ENCODE data around the gene CUBN. TPM values are rescaled to one million over a fixed set of nuclear protein-coding genes. Genes with fewer than 3 reads are reported as not detected.

CUBN gene
- total RNA-seq, 2 donors from 2014 or later: 1.1 to 1.6 TPM

DNA sequence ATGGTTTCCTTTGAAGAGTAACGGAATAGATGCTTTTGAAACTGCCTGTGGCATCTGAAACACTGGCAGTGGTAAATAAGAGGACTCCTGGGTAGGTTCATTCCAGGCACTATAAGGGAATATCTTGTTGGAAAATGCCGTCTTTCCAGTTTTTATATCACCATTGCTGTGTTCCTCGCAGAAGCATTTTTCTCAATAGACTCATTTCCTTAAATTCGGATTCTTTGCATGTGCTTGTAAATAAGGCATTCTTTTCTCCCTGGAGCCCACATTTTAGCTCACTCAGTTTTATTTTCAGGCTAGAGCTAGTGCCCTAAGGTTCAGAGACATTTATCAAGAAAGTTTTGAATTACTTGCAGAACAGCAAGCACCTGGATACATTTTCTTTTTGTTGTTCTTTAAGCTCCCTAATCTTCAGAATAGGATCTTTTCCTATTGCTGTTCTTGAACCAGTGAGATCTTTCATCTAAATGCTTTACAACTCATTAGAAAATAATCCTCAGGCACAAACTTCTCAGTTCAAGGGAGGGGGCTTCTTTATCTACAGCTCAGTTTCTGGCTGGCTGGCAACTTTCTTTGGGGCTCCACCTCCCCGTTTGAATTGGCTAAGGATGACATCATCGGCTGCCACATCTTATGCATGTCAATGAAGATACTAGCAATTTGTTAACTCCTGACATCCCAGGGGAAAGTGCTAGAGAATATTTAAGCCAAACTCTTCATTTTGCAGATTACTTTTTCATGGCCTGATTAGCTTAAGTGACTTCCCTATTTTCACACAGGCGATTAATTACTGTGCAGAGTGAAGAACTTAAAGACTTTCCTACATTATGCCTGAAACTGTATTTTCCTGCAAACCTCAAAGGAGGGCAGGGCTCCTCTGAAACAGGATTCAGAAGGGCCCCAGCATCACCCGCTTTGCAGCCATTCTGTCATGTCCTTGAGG lies 178.7 kb downstream of the CUBN start:
- no peak overlapping the region for H3K4me3 Mint-ChIP-seq
- peaks cover 4 to 6% of the 10 kb centered on the region in 2 donors for H3K4me1 Mint-ChIP-seq (ENCODE audit: low read depth in 2 of 2)
- DNase-seq (ENCODE audit: low spot score): no peak

DNA sequence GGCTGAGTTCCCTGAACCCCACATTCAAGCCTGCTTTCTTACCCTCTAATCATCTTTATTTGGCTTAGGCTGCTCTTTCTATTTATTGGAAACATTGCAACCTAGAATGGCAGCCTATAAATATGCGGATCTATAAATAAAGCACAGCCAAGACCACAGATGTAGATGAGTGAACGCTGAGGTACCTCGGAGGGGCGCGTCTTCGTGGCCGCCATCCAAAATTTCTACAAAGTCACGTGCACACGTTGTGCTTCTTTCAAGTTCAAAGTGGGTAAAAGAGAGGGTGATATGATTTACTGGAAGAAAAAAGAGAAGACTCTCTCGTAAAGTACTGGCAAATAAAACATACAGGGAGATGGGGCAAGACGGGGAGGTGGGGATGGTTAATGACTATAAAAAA lies 179.8 kb downstream of the CUBN start:
- ATAC-seq: no peak

More for the DNA sequence above, 178.7 kb downstream of the CUBN start:
- H3K9me3 Mint-ChIP-seq: no peaks in the 10 kb centered on the region
- ATAC-seq: no peak
- H3K36me3 Mint-ChIP-seq: no peaks in the 10 kb centered on the region
- H3K27me3 Mint-ChIP-seq: no peaks in the 10 kb centered on the region
- H3K27ac Mint-ChIP-seq: no peak overlapping the region

DNA sequence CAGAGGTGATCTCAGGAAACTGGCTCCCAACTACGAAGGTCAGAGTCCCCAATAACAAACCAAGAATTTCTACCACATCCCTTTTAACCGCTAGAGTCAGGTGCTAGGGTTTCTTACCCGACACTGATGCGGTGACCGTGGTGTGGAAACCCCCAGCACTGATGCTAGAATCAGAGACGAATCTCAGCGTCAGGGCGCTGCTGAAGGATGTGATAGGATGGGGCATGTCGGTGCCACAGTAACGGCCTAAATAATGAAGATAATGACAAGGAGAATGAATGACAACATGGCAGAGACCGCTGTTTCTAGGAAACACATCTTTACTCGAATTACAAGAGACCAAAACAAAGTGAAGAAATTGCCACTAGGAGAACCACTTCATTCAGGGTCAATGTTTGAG lies 181.2 kb downstream of the CUBN start:
- no peaks in the 10 kb centered on the region for H3K9me3 Mint-ChIP-seq
- no peak overlapping the region for H3K27ac Mint-ChIP-seq
- peaks cover 6 to 9% of the 10 kb centered on the region in 2 donors for H3K4me1 Mint-ChIP-seq (ENCODE audit: low read depth in 2 of 2)

More for the DNA sequence above, 179.8 kb downstream of the CUBN start:
- DNase-seq (ENCODE audit: low spot score): no peak
- no peaks in the 10 kb centered on the region for H3K27me3 Mint-ChIP-seq
- no peaks in the 10 kb centered on the region for H3K36me3 Mint-ChIP-seq
- no peaks in the 10 kb centered on the region for H3K9me3 Mint-ChIP-seq
- H3K4me1 Mint-ChIP-seq (ENCODE audit: low read depth in 2 of 2): peaks cover 4 to 6% of the 10 kb centered on the region in 2 donors
- H3K4me3 Mint-ChIP-seq: no peak overlapping the region
- no peak overlapping the region for H3K27ac Mint-ChIP-seq

DNA sequence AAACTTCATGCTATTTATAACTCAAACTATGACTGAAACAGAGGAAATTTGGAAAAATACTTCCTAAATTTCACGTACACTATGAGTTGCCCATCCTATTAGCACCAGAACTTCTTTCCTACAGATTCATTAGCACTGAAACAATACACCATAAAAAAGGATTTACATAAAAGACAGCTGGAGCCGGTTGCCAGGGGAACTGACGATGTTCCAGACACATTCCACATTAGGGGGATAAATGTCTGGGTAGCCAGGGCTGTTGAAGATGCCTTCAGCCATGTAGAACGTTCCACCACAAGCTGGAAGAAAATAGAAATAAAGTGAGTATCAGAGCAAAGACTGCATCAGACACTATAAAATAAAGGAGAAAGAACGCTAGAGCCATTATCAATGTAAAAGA lies 182.5 kb downstream of the CUBN start:
- H3K27me3 Mint-ChIP-seq: no peaks in the 10 kb centered on the region
- ATAC-seq (no peak), DNase-seq (ENCODE audit: low spot score) (no peak)
- H3K9me3 Mint-ChIP-seq: no peaks in the 10 kb centered on the region
- no peaks in the 10 kb centered on the region for H3K36me3 Mint-ChIP-seq
- no peak overlapping the region for H3K4me3 Mint-ChIP-seq
- H3K4me1 Mint-ChIP-seq (ENCODE audit: low read depth in 2 of 2): peaks cover 2 to 13% of the 10 kb centered on the region in 2 donors
- no peak overlapping the region for H3K27ac Mint-ChIP-seq

More for the DNA sequence above, 181.2 kb downstream of the CUBN start:
- ATAC-seq: no peak
- H3K4me3 Mint-ChIP-seq: peak overlapping the region; percentile 14
- H3K27me3 Mint-ChIP-seq: no peaks in the 10 kb centered on the region
- no peak for DNase-seq (ENCODE audit: low spot score)
- H3K36me3 Mint-ChIP-seq: no peaks in the 10 kb centered on the region

DNA sequence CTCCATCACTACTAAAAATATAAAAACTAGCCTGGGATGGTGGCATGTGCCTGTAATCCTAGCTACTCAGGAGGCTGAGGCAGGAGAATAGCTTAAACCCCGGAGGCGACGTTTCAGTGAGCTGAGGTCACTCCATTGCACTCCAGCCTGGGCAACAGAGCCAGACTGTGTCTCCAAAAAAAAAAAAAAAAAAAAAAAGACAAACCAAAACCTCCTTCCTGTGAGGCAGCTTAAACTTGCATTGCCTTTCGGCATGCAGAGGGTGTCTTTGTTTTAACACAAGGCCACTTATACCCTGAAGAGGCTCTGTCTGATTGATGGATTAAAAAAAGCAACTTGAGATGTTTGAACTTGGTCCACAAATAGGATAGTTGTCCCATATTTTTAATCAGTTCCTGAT lies 184.0 kb downstream of the CUBN start:
- no peaks in the 10 kb centered on the region for H3K36me3 Mint-ChIP-seq
- peaks cover 0 to 3% of the 10 kb centered on the region in 2 donors for H3K27me3 Mint-ChIP-seq
- H3K4me1 Mint-ChIP-seq (ENCODE audit: low read depth in 2 of 2): peaks cover 2 to 14% of the 10 kb centered on the region in 2 donors
- H3K27ac Mint-ChIP-seq: no peak overlapping the region
- H3K9me3 Mint-ChIP-seq: no peaks in the 10 kb centered on the region
- ATAC-seq (no peak), DNase-seq (ENCODE audit: low spot score) (no peak)
- H3K4me3 Mint-ChIP-seq: no peak overlapping the region

DNA sequence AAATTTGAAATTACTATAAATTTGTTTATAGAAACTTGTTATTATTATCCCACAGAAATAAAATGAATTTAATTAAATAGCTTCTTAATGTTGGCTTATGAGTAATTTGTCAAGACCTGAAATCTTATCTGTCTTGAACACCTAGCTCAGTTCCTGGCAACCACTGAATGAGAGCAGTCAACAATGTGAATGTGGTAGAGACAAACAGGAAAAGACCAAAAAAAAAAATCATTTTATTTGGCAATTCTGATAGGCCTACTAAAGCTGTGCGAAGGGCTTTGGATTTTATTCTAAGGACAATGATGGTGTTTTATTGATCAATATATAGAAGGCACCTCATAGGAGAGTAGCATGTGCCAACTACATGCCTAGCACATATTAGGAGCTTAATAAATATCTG lies 184.6 kb downstream of the CUBN start:
- ATAC-seq (no peak), DNase-seq (ENCODE audit: low spot score) (no peak)
- Mint-ChIP-seq H3K27me3 (peaks cover 0 to 3% of the 10 kb centered on the region in 2 donors), H3K4me3 (no peak overlapping the region), H3K9me3 (no peaks in the 10 kb centered on the region), H3K27ac (no peak overlapping the region), H3K4me1 (ENCODE audit: low read depth in 2 of 2) (peaks cover 2 to 14% of the 10 kb centered on the region in 2 donors), H3K36me3 (no peaks in the 10 kb centered on the region)

DNA sequence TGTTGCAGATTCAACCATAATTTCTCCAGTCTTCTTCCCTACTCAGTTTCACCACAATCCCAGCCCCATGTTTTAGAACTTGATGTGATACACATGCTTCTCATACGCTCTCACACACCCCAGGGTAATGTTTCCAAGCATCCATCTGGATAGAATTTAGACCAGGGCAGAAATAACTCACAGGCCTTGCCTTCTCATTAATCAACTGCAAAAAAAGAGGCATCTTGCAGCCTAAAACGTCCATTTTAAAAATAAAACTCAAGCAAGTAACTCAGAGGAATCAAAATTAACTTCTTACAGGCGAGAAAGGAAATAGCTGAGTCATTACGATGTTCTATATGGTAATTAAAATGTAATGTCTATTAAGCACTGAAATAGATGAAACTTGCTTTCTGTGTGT lies 185.2 kb downstream of the CUBN start:
- Mint-ChIP-seq H3K4me3 (no peak overlapping the region), H3K27ac (peak overlapping the region in 1 of 2 donors; percentile 1), H3K27me3 (peaks cover 0 to 3% of the 10 kb centered on the region in 2 donors), H3K9me3 (no peaks in the 10 kb centered on the region), H3K4me1 (ENCODE audit: low read depth in 2 of 2) (peaks cover 2 to 14% of the 10 kb centered on the region in 2 donors), H3K36me3 (no peaks in the 10 kb centered on the region)
- DNase-seq (ENCODE audit: low spot score) (no peak), ATAC-seq (no peak)

DNA sequence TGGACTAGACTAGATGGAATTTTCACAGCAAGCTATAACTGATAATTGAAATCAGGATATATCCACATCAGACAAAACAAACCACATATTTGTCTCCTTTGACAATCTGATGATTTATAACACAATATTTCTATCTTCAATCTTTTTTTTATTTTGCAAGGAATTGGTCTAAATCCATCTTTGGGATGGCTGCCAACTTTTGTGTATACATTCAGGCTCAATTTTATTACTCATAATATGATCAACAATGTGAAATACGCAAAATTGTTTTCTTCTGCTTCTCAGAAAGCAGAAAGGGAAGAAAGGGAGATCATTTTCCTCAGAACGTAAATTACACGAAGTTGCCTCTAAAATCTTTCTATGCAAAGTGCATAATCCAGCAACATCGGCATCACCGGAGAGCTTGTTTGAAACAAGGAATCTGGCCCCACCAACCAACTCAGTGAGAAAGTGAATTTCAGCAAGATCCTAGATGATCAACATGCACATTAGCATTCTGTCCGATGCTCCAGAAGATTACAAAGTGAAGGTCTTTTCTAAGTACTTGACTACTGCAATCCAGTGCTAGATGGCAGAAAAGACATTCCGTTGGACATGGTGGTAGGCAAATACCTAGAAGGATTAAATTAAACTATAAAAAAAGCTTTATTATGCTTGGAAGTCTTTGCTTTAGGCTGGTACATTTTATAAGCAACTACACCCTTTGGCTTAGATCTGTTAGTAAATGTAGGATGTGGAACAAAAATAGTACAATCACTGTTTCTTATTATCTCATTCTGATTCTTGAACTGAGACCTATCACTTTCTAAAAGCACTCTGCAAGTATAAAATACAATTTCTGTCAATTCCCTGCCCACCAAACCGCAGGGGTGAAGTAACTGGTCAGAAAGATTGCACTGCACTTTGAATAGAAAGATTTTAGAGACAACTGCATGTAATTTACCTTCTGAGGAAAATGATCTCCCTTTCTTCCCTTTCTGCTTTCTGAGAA lies 186.0 kb downstream of the CUBN start:
- ATAC-seq (no peak), DNase-seq (ENCODE audit: low spot score) (no peak)
- H3K36me3 Mint-ChIP-seq: no peaks in the 10 kb centered on the region
- H3K27me3 Mint-ChIP-seq: peaks cover 0 to 3% of the 10 kb centered on the region in 2 donors
- peaks cover 2 to 14% of the 10 kb centered on the region in 2 donors for H3K4me1 Mint-ChIP-seq (ENCODE audit: low read depth in 2 of 2)
- peak overlapping the region in 1 of 2 donors; percentile 1 for H3K27ac Mint-ChIP-seq
- no peaks in the 10 kb centered on the region for H3K9me3 Mint-ChIP-seq
- no peak overlapping the region for H3K4me3 Mint-ChIP-seq

DNA sequence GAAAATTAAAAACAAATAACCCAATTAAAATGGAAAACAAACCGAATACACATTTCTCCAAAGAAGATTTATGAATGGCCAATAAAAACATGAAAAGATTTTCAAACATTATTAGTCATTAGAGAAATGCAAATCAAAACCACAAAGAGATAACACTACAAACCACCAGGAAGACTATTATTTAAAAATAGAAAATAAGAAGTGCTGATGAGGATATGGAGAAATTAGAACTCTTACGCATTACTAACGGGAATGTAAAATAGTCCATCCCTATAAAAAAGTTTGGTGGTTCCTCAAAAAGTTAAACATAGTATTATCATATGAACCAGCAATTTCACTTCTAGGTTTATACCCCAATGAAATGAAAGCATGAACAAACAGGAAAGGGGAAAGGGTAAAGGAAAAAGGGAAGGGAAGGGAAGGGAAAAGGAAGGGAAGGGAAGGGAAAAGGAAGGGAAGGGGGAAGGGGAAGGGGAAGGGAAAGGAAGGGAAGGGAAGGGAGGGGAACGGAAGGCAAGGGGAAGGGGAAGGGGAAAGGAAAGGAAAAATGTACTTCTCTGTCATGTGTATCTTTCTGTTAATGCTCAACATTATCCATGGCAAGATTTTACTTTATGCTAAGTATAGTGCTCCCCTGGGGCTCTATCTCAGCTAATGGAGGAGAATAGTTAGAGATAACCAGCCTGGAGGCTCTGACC lies 187.1 kb downstream of the CUBN start:
- Mint-ChIP-seq H3K27ac (no peak overlapping the region), H3K4me3 (no peak overlapping the region), H3K36me3 (no peaks in the 10 kb centered on the region), H3K27me3 (peaks cover 0 to 3% of the 10 kb centered on the region in 2 donors), H3K9me3 (no peaks in the 10 kb centered on the region), H3K4me1 (ENCODE audit: low read depth in 2 of 2) (peaks cover 0 to 10% of the 10 kb centered on the region in 2 donors)
- DNase-seq (ENCODE audit: low spot score) (no peak), ATAC-seq (no peak)

DNA sequence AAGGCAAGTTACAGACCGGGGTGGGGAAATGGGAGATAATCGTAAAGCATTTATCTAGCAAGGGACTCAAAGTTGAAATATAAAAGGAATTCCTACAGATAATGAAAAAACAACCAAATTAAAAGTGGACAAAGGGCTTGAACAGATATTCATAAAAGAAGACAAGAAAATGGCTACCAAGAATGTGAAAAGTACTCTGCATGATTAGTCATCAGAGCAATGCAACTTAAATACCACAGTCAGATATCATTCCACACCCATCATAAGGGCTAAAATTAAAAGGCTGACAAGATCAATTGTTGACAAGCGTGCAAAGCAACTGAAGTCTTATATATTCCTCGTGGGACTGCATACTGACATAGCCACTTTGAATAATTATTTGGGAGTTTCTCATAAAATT lies 187.7 kb downstream of the CUBN start:
- H3K4me1 Mint-ChIP-seq (ENCODE audit: low read depth in 2 of 2): peaks cover 0 to 10% of the 10 kb centered on the region in 2 donors
- DNase-seq (ENCODE audit: low spot score) (no peak), ATAC-seq (no peak)
- H3K27ac Mint-ChIP-seq: no peak overlapping the region
- no peaks in the 10 kb centered on the region for H3K9me3 Mint-ChIP-seq
- H3K27me3 Mint-ChIP-seq: peaks cover 0 to 3% of the 10 kb centered on the region in 2 donors
- H3K36me3 Mint-ChIP-seq: no peaks in the 10 kb centered on the region
- H3K4me3 Mint-ChIP-seq: no peak overlapping the region

DNA sequence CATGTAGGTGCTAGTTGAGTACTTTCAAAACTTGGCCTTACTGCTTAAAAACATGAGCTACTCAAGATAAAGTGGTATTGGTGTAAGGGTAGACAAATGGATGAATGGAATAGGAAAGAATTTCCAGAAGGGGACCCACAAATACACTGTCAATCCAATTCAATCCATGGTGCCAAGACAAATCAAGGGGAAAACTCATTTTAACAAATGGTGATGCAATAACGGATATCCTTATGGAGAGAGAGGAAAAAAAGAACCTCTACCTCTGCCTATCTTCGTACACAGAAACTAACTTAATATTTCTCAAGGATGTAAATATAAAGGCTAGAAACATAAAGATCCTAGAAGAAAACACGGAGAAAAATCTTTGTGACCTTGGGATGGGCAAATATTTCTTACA lies 188.5 kb downstream of the CUBN start:
- Mint-ChIP-seq H3K9me3 (no peaks in the 10 kb centered on the region), H3K27me3 (peaks cover 0 to 3% of the 10 kb centered on the region in 2 donors), H3K36me3 (no peaks in the 10 kb centered on the region), H3K4me1 (ENCODE audit: low read depth in 2 of 2) (peaks cover 0 to 10% of the 10 kb centered on the region in 2 donors), H3K27ac (no peak overlapping the region), H3K4me3 (no peak overlapping the region)
- ATAC-seq (no peak), DNase-seq (ENCODE audit: low spot score) (no peak)

DNA sequence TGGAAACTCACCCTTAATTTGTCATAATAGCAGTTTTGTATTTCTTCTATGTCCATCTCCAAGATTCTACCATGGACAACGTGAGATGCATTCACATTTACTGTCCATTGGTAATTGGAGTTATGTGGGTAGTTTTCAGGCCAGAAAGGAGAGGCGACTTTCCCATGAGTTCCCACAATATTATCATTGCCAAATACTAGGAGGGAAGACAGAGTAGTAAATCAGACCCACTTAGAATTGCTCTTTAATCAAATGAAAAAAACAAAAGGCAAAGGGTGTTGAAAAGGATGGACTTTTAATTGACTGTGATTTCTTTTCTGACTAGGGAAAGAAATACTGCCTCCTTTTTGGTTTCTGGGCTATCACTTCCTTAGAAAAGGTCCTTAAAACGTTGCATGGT lies 190.7 kb downstream of the CUBN start:
- DNase-seq (ENCODE audit: low spot score) (no peak), ATAC-seq (no peak)
- Mint-ChIP-seq H3K27ac (no peak overlapping the region), H3K27me3 (peaks cover 0 to 3% of the 10 kb centered on the region in 2 donors), H3K36me3 (no peaks in the 10 kb centered on the region), H3K4me3 (no peak overlapping the region), H3K9me3 (no peaks in the 10 kb centered on the region), H3K4me1 (ENCODE audit: low read depth in 2 of 2) (peaks cover 0 to 5% of the 10 kb centered on the region in 2 donors)

DNA sequence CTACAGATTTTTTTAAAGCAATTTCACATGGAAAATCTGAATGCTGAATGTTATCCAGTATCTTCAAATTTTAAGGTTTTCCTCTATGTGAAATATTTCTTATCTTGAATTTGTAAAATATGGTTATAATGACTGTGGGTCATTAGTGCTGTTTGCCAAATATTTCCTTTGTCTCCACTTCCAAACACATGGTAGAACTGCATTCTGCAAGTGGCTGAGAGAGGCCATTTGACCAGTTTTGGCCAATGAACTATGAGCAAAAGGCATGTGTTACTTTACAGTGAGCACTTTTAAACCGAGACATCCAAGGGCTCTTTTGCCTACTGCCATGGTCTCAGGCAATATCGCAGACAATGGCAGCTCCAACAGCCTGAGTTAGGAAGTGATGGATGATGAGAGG lies 195.2 kb downstream of the CUBN start:
- Mint-ChIP-seq H3K4me1 (ENCODE audit: low read depth in 2 of 2) (no peaks in the 10 kb centered on the region), H3K9me3 (no peaks in the 10 kb centered on the region), H3K4me3 (no peak overlapping the region), H3K36me3 (no peaks in the 10 kb centered on the region), H3K27ac (no peak overlapping the region), H3K27me3 (no peaks in the 10 kb centered on the region)
- ATAC-seq (no peak), DNase-seq (ENCODE audit: low spot score) (no peak)

Data from natural killer cell treated with Interleukin-12 subunit alpha and Interleukin-12 subunit beta and Interleukin-15 and Interleukin-18, amount 100 ng/mL, for 72 hours (primary cell).